HCT116 (cell line): Measurements from ENCODE around the gene TPGS1. TPM values are rescaled to one million over a fixed set of nuclear protein-coding genes. Genes with fewer than 3 reads are reported as not detected.

Experiments used
- ATAC-seq: fragments of 200-7000 bp; cut with Tn5 transposase; 2 replicates; pipeline ENCODE4 v1.9.1; 2020; ENCODE audit warnings: mild to moderate bottlenecking, moderate library complexity
- BruUV-seq: library from RNA; stranded (reverse); fragments of 400-500 nt; replicated peaks from 2 replicates; lab custom pipeline; 2021; lab: Mats Ljungman, UMichigan
- CTCF ChIA-PET: fragments of 300-600 bp; sonication (Branson Sonifier 250); formaldehyde crosslinking; loops from one replicate; lab custom pipeline; 2021; ENCODE audit warnings: antibody characterized with exemption; lab: Charles Lee
- POLR2A ChIA-PET: fragments of 300-600, 350-600 bp; sonication (Branson Sonifier 250); formaldehyde crosslinking; loops from one replicate; lab custom pipeline; 2021; ENCODE audit warnings: antibody characterized with exemption; lab: Charles Lee
- RAD21 ChIA-PET, 2 experiments: fragments of 300-600 bp; sonication (Branson Sonifier 250); formaldehyde crosslinking; loops; one replicate each; lab custom pipeline; 2023; ENCODE audit warnings: low total read pairs in 2 of 2; ENCODE audit not compliant: uncharacterized antibody in 2 of 2, unreplicated experiment in 2 of 2, low non-redundant PET in 1 of 2; lab: Charles Lee
- DNase-seq: peaks from one replicate; pipeline ENCODE4 v3.0.0-alpha.2; 2010; ENCODE audit warnings: low read depth, low spot score
- H2AFZ ChIP-seq: fragments of 200-600 bp; shearing (Covaris generic), sonication (generic); 2 replicates; pipeline ENCODE4 v1.6.1; 2017; ENCODE audit warnings: low read depth, mixed run types, mixed read lengths, antibody characterized with exemption, low read length; ENCODE audit not compliant: poor library complexity, severe bottlenecking
- H3K27ac ChIP-seq: 2 replicates; pipeline ENCODE4 v1.5.1; 2012; ENCODE audit warnings: low read depth, low read length
- H3K27me3 ChIP-seq: fragments of 200-600 bp; sonication (generic); 2 replicates; pipeline ENCODE4 v1.6.1; 2016; ENCODE audit warnings: mixed run types, low read length, mixed read lengths; ENCODE audit not compliant: insufficient read depth
- H3K36me3 ChIP-seq, 2 experiments: fragments of 200-500 bp in 1 of 2; fragments of 200-600 bp in 1 of 2; sonication (Bioruptor generic) in 1 of 2; sonication (generic) in 1 of 2; 2 replicates each; pipeline versions ENCODE4 v1.5.1 to v1.6.1; 2014 to 2016; ENCODE audit warnings: low read length in 2 of 2, inconsistent platforms in 1 of 2, mixed read lengths in 1 of 2, mixed run types in 1 of 2; ENCODE audit not compliant: insufficient read depth in 2 of 2, control insufficient read depth in 1 of 2
- H3K4me1 ChIP-seq, 2 experiments: fragments of 200-600 bp in 1 of 2; sonication (generic) in 1 of 2; 2 replicates each; pipeline versions ENCODE4 v1.5.1 to v1.6.1; 2012 to 2017; ENCODE audit warnings: low read length in 2 of 2, inconsistent platforms in 1 of 2, mild to moderate bottlenecking in 1 of 2, mixed read lengths in 1 of 2, mixed run types in 1 of 2, moderate library complexity in 1 of 2; ENCODE audit not compliant: insufficient read depth in 2 of 2, control insufficient read depth in 1 of 2
- H3K4me2 ChIP-seq: fragments of 200-600 bp; sonication (generic); 2 replicates; pipeline ENCODE4 v1.6.1; 2017; ENCODE audit warnings: mixed run types, low read length, mixed read lengths
- H3K4me3 ChIP-seq, 2 experiments: fragments of 200-600 bp in 1 of 2; sonication (generic) in 1 of 2; replicated peaks in 1 of 2; 2 replicates each; pipeline ENCODE4 v1.5.1; 2011 to 2016; ENCODE audit warnings: low read length in 2 of 2, control low read depth in 1 of 2, low read depth in 1 of 2, mild to moderate bottlenecking in 1 of 2, mixed read lengths in 1 of 2, mixed run types in 1 of 2
- H3K79me2 ChIP-seq: fragments of 200-600 bp; sonication (generic); 2 replicates; pipeline ENCODE4 v1.6.1; 2017; ENCODE audit warnings: mild to moderate bottlenecking, mixed run types, low read length, moderate library complexity, mixed read lengths; ENCODE audit not compliant: insufficient read depth
- H3K9ac ChIP-seq: fragments of 200-600 bp; sonication (generic); 2 replicates; pipeline ENCODE4 v1.6.1; 2016; ENCODE audit warnings: low read length, mixed read lengths
- H3K9me2 ChIP-seq: fragments of 200-600 bp; sonication (generic), shearing (Covaris generic); 2 replicates; pipeline ENCODE4 v1.6.1; 2017; ENCODE audit warnings: mixed run types, mild to moderate bottlenecking, moderate library complexity; ENCODE audit not compliant: insufficient read depth
- H3K9me3 ChIP-seq, 2 experiments: fragments of 200-500 bp in 1 of 2; fragments of 200-600 bp in 1 of 2; sonication (Bioruptor generic) in 1 of 2; sonication (generic) in 1 of 2; 2 replicates each; pipeline ENCODE4 v1.6.1; 2014 to 2017; ENCODE audit warnings: low read length in 2 of 2, mixed read lengths in 2 of 2, inconsistent platforms in 1 of 2, low read depth in 1 of 2, mild to moderate bottlenecking in 1 of 2, mixed run types in 1 of 2, moderate library complexity in 1 of 2; ENCODE audit not compliant: control insufficient read depth in 1 of 2, insufficient read depth in 1 of 2
- H4K20me1 ChIP-seq: fragments of 200-600 bp; sonication (generic), shearing (Covaris generic); 2 replicates; pipeline ENCODE4 v1.6.1; 2017; ENCODE audit warnings: mixed run types, mild to moderate bottlenecking, moderate library complexity; ENCODE audit not compliant: insufficient read depth
- CBX3 ChIP-seq: IDR thresholded peaks from 2 replicates; pipeline ENCODE4 v1.6.1; 2012; ENCODE audit warnings: low read depth
- CEBPB ChIP-seq: IDR thresholded peaks from 2 replicates; pipeline ENCODE4 v1.6.1; 2012; ENCODE audit warnings: low read depth
- EGR1 ChIP-seq: IDR thresholded peaks from 2 replicates; pipeline ENCODE4 v1.6.1; 2012; ENCODE audit warnings: low read depth
- FOSL1 ChIP-seq: IDR thresholded peaks from 2 replicates; pipeline ENCODE4 v1.6.1; 2012; ENCODE audit warnings: low read depth
- TCF7L2 ChIP-seq: IDR thresholded peaks from 2 replicates; pipeline ENCODE4 v1.7.0; 2011; ENCODE audit warnings: borderline replicate concordance, inconsistent platforms; ENCODE audit not compliant: insufficient read depth, insufficient read length; ENCODE audit errors: extremely low read depth
- ZFX ChIP-seq: fragments of 450-650 bp; IDR thresholded peaks from 2 replicates; pipeline ENCODE4 v1.6.1; 2017
- intact Hi-C: fragments of 100-400 bp; cut with micrococcal nuclease; formaldehyde crosslinking; loops from 2 replicates; pipeline ENCODE4 v1.10.0; 2022
- total RNA-seq: library from RNA; stranded (reverse); gene quantifications from one replicate; pipeline ENCODE4 v1.2.1, GENCODE V29; 2021; ENCODE audit not compliant: unreplicated experiment
- TF ChIP-seq, protein P1 (sequence below), 3 experiments: fragments of 200-600 bp in 1 of 3; sonication (generic) in 1 of 3; IDR thresholded peaks in 2 of 3; conservative IDR thresholded peaks in 1 of 3; 2 replicates each; pipeline ENCODE4 v1.5.1; 2012 to 2017; ENCODE audit warnings: low read depth in 2 of 3, low read length in 2 of 3, antibody characterized with exemption in 1 of 3, borderline replicate concordance in 1 of 3, control low read depth in 1 of 3, mild to moderate bottlenecking in 1 of 3, mixed read lengths in 1 of 3, mixed run types in 1 of 3, moderate library complexity in 1 of 3; ENCODE audit not compliant: insufficient read depth in 1 of 3

The TPGS1 gene
- total RNA-seq, 1 experiment from 2014 or later = 19.1 TPM

GRCh38 chr19:495402-496111, 11.7 kb upstream of the TPGS1 start:
- no peak for DNase-seq
- BruUV-seq = no TSS peak
- Histone ChIP-seq H3K9me2 (no peaks in the 10 kb centered on the region), H3K27me3 (no peaks in the 10 kb centered on the region), H3K4me3 (no peak overlapping the region), H4K20me1 (no peaks in the 10 kb centered on the region), H3K9me3 (no peaks in the 10 kb centered on the region; a peak in 1 of 4 replicates), H3K36me3 (no peaks in the 10 kb centered on the region), H2AFZ (no peak overlapping the region), H3K9ac (no peak overlapping the region), H3K4me1 (peaks cover 2 to 10% of the 10 kb centered on the region in 2 experiments; a peak in 3 of 4 replicates), H3K79me2 (no peaks in the 10 kb centered on the region), H3K27ac (peak overlapping the region; percentile 22; the same call in 1 of the 2 replicates), H3K4me2 (peak overlapping the region; percentile 43)
- CTCF ChIA-PET = interaction anchor here (2.2 to 2.6 kb wide), 2 partner anchors 11 to 15 kb away, joined by 11 to 29 read pairs; partner anchors contain the start of gene TPGS1
- peak; percentile 79 for ATAC-seq
- TF ChIP-seq EGR1 (peak; percentile 95), TCF7L2 (peak; percentile 39), CEBPB (no peak), CBX3 (peak; percentile 73; the same call in 1 of the 2 replicates), ZFX (peak; percentile 31; the same call in 1 of the 2 replicates), FOSL1 (no peak)
- TF ChIP-seq, protein P1, sequence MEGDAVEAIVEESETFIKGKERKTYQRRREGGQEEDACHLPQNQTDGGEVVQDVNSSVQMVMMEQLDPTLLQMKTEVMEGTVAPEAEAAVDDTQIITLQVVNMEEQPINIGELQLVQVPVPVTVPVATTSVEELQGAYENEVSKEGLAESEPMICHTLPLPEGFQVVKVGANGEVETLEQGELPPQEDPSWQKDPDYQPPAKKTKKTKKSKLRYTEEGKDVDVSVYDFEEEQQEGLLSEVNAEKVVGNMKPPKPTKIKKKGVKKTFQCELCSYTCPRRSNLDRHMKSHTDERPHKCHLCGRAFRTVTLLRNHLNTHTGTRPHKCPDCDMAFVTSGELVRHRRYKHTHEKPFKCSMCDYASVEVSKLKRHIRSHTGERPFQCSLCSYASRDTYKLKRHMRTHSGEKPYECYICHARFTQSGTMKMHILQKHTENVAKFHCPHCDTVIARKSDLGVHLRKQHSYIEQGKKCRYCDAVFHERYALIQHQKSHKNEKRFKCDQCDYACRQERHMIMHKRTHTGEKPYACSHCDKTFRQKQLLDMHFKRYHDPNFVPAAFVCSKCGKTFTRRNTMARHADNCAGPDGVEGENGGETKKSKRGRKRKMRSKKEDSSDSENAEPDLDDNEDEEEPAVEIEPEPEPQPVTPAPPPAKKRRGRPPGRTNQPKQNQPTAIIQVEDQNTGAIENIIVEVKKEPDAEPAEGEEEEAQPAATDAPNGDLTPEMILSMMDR (IDR thresholded peaks at IDR 0.05 in 2 of 3, conservative IDR thresholded peaks at IDR 0.05 in 1 of 3; ENCODE audit: borderline replicate concordance in 1 of 3, insufficient read depth in 1 of 3, low read depth in 2 of 3, low read length in 2 of 3) = peak; percentile 59 to 92 (median 79); a peak in 5 of 6 replicates
- POLR2A ChIA-PET = interaction anchor here (0.7 to 1.1 kb wide), 2 partner anchors 11 to 15 kb away, joined by 3 read pairs; no protein-coding TSS in a partner anchor
- intact Hi-C loops = no loop called here
- RAD21 ChIA-PET = interaction anchor here in 1 of 2 experiments (0.5 kb wide), 1 partner anchor 132 kb away, joined by 3 read pairs; no protein-coding TSS in a partner anchor
